GM21381 (cell line): ENCODE data around the gene AKAP12.

Experiments used
- ATAC-seq: cut with Tn5 transposase; IDR thresholded peaks from one replicate; pipeline ENCODE4 v1.9.1; 2021; ENCODE audit warnings: mild to moderate bottlenecking, moderate library complexity; ENCODE audit not compliant: unreplicated experiment

Gene AKAP12, protein sequence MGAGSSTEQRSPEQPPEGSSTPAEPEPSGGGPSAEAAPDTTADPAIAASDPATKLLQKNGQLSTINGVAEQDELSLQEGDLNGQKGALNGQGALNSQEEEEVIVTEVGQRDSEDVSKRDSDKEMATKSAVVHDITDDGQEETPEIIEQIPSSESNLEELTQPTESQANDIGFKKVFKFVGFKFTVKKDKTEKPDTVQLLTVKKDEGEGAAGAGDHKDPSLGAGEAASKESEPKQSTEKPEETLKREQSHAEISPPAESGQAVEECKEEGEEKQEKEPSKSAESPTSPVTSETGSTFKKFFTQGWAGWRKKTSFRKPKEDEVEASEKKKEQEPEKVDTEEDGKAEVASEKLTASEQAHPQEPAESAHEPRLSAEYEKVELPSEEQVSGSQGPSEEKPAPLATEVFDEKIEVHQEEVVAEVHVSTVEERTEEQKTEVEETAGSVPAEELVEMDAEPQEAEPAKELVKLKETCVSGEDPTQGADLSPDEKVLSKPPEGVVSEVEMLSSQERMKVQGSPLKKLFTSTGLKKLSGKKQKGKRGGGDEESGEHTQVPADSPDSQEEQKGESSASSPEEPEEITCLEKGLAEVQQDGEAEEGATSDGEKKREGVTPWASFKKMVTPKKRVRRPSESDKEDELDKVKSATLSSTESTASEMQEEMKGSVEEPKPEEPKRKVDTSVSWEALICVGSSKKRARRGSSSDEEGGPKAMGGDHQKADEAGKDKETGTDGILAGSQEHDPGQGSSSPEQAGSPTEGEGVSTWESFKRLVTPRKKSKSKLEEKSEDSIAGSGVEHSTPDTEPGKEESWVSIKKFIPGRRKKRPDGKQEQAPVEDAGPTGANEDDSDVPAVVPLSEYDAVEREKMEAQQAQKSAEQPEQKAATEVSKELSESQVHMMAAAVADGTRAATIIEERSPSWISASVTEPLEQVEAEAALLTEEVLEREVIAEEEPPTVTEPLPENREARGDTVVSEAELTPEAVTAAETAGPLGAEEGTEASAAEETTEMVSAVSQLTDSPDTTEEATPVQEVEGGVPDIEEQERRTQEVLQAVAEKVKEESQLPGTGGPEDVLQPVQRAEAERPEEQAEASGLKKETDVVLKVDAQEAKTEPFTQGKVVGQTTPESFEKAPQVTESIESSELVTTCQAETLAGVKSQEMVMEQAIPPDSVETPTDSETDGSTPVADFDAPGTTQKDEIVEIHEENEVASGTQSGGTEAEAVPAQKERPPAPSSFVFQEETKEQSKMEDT (N-terminal part only)

DNA sequence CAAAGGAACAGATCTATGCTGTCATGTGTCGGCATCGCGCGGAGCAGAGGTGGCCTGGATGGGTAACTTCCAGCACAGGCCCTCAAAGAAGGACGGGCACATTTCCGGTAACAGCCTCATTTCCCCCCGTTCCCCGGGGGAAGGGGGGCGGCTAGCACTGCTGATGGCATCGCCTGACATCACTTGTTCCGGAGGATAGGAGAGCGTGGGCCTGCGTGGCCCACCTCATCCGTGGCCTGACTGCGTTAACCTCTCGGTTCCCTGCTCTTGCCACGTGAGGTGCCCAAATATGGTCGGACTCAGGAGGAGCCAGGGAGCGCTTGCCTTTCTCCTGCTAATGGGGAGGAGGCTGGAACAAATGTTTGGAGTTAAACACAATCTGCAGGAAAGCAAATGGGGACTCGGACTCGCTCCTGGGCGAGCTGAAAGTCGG is at the start of gene AKAP12:
TSS of gene AKAP12 (plus strand) at position 365 of the 433 bp plus-strand sequence. CDS start 596 bp downstream, outside the sequence.
- no peak for ATAC-seq

DNA sequence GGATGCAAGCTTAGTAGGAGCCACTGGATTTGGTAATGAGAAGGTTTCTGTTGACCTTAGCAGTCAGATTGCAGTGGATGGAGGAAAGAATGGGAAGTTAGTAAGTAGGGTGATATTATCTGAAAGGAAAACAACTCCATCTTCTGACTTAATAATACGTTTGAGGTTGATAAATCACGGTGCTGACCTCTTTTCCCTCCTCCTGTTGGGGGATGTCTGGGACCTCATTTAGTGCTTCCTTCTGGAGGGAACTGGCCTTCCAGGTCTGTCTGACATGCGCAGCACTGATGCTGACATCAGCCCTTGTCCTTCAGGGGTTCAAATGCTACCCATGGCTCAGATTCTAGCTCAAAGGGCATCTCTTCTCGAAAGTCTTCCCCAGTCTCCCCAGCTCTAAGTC is 48.2 kb upstream of the AKAP12 start:
- ATAC-seq = no peak

DNA sequence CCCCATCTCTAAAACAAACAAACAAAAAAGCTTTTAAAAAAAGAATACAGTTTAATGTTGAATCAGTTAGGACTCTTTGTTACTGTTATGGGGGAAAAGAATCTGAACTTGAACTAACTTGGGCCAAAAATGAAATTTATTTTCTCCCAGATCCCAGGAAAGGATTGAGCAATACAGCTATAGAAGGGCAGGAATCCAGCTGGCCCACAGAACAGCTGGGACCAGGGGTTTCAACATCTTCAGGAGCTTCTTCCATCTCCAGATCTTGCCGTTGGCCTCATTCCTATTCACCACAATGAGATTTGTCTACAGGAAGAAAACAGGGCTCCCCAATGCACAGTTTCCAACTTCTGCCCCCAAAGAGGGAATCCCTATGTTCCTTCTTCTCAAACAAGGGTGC is 43.2 kb upstream of the AKAP12 start:
- no peak for ATAC-seq

DNA sequence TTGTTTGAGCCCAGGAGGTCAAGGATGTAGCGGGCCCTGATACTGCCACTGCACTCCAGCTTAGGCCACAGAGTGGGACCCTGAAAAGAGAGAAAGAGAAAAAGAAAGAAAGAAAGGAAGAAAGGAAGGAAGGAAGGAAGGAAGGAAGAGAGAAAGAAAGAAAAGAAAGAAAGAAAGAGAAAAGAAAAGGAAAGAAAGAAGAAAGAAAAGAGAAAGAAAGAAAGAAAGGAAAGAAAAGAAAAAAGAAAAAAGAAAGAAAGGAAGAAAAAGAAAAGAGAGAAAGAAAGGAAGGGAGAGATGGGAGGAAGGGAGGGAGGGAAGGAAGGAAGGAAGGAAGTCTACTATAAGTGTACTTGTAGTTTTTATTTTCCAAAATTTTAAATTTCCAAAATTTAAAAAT is 42.2 kb upstream of the AKAP12 start:
- no peak for ATAC-seq

DNA sequence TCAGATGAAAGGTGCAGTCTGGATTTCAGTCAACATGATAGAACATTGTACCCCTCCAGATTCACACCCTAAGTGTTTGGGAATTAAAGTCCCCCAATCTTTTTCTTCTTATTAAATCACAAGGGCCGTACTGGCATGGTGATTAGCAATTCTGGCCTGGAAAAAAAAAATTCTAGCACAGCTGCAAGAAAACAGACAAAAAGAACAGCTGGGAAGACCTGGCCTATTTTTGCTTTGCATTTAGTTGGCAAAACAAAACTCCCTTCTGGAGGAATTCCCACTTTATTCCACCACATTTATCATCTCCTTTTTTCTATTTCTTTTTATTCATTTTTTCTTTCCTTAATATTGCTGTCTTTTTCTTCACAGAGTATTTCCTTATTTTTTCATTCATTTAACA is 39.8 kb upstream of the AKAP12 start:
- no peak for ATAC-seq

DNA sequence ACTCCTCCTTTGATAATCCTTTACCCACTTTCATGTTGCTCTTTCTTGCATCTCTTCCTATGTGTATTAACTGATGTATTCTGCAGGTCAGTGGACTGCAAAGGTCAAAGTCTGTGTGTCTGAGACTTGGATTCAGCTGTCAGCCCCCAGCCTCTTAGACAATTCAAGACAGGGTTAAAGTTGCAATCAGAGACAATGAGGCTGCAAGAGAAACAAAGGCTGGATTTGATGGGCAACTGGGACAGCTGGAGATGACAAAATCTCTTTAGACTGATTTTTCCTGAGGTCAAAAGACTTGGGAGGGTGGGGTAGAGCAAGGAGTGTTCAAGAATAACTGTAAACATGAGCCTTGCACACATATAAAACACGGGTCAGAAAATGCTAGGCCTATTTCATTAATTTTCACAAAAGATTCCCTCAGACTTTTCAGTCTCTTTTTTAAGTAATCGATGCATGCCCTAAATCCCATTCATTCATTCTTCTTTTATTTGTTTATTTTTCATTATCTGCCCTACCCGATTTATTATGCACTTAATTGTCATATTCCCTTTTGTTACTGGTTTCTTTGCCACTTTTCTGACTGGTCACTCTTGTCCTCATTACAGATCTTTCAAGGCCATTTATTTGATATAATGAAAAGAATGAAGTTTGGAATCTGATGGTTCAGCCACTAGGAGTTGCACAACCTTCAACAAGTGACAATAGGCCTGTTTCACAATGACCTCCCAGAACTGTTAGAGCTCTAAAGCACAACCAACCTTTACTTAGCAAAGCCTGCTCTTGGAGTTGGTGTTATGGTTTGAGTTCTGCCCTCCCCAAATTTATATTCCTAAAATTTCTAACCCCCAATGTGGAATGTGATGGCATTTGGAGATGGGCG is 33.8 kb upstream of the AKAP12 start:
- ATAC-seq = no peak

DNA sequence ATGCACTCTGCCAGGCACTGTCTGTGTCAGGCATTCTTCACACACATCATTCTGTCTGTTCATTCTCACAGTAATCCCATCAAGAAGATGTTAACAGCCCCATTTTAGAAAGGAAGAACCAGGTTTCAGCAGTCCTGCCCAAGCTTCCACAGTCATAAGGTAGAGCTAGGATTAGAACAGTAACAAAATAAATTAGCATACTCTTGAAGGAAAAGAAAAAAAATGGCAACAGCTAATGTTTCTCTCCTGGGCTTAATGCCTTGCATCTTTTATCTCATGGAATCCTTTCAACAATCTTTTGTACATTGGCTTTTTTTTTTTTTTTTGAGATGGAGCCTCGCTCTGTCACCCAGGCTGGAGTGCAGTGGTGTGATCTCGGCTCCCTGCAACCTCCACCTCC is 32.1 kb upstream of the AKAP12 start:
- no peak for ATAC-seq

DNA sequence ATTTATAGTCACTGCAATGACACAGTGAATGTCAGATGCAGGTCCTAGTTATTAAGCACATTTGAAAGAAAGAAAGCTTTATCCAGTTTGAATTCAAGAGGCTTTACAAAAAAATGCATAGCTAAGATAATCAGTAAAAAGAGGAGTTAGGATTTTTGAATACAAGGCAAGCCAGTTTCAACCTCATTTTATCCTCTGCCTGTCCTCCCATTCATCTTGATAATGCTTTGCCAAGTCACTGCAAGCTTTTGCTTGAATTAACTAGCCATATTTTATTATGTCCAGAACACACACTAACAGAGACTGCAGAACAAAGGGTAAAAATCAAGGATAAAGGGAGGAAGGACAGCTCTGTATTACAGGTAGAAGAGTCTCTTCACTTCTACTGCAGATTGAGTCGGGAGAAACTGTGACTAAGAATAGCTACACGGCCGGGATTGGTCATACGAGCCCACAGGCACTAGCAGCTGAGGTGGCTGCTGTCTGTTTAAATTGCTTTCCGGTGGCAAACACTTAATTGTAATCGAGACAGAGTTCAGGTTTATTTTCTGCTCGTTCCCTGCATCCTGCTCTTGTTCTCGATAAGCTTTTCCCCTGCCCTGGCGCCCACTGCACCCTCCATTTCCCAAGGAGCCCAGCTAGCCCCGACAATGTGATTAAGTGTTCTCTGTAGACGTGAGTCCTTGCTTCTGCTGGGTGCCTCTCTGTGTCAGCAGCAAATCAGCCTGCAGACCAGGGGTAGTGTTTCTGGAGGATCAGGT is 30.5 kb upstream of the AKAP12 start:
- ATAC-seq = no peak

DNA sequence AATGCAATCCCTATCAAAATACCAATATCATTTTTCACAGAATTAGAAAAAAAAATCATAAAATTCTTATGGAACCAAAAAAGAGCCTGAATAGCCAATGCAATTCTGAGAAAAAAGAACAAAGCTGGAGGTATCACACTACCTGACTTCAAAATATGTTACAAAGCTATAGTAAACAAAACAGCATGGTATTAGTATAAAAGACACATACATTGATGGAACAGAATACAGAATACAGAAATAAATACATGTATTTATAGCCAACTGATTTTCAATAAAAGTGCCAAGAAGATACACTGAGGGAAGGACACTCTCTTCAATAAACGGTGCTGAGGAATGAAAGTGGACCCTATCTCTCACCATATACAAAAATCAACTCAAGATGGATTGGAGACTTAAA is 28.7 kb upstream of the AKAP12 start:
- ATAC-seq = no peak

DNA sequence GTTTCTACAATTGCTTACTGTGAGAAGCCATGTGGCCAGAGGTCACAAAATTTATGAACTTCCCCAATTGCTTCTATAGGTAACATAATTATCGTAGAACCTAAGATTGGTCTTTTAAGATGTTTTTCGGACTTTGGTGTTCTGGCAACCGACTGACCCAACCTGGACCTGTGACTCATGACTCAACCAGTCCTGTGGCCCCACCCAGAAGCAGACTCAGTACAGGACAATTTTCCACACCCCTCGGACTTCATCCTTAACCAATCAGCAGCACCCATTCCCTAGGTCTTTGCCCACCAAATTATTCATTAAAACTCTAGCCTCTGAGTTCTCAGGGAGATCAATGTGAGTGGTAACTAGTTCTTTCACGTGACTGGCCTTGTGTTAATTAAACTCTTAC is 26.4 kb upstream of the AKAP12 start:
- no peak for ATAC-seq

DNA sequence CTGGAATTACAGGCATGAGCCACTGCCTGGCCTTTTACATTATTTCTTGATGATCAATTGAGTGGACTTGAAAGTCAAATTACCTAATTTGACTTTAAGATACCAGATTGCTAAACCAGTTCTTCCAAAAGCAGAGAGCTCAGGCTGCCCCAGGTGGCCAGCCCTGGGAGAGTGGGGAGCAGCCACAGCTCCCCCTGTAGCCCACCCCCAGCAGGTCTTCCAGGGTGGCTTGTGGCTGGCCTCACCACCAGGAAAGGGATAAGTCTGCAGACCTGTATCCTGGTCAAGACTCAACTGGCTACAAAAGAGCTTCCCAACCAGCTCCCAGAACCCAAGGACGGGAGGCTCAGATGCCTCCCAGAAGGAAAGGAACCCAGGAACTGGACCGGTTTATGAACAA is 23.8 kb upstream of the AKAP12 start:
- ATAC-seq = no peak

DNA sequence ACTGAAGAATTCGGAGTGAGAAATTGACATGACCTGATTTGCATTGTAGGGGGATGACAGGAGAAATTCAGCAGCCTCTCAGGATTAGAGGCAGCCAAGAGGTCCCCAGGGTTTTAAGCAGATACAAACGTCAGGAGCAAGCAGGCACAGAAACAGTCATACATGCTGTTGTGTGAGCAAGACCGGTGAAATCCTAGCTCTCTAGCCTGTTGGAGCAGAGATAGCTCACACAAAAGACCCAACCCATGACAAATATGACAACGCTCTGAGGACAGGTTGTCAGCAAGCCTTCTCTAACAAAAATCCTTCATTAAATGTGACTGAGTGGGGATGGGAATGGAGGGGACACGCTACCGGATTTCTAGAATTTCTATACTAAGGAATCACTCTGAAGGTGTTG is 23.0 kb upstream of the AKAP12 start:
- no peak for ATAC-seq

DNA sequence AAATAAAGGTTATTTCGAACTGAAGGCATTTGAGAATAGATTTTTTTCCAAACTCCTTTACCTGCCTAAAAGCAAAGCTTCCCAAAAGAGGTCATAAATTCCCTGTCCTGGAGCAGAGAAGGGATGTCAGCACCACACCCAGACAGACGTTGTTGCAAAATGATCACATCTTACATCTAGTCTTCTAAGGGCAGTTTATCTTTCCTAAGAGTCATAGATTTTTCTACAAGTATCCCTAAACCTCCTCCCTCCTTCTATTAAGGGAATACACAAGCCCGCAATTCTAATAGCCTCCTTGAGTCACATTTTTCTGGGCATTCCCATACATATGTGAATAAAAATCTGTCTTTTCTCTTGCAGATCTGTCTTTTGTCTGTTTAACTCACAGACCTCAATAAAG is 20.6 kb upstream of the AKAP12 start:
- ATAC-seq = no peak

DNA sequence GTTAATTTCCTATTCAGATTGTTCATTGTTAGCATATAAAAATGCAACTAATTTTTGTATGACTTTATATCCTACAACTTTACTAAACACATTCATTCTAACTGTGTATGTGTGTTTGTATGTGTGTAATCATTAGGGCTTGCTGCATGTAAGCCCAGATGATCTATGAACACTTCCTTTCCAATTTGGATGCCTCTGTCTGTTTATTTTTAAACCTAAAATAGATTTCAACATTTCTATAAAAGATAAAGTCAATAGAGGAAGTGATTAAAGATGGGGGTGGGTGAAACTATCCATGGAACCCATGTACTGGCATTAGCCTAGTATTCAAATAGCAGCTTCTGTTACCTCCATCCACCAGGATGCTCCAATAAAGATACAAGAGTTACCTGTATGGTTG is 15.7 kb upstream of the AKAP12 start:
- no peak for ATAC-seq

DNA sequence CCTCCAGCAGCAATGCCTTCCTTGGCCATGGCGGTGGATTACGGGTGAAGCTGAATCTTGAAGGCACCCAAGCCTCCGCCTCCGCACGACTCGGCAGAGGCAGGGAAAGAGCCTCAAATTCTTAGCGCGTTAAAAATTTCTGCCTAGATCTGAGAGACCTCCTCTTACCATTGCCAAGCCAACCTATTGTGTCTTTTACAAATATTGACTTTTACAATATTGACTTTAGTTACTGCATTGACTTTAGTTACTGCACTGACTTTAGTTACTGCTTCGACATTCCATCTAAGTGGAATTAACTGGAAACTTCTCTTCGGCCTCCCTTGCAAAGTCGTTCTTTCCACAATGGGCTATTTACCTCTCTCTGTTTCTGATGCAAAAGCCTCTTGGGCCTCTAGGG is 13.8 kb upstream of the AKAP12 start:
- ATAC-seq = no peak

DNA sequence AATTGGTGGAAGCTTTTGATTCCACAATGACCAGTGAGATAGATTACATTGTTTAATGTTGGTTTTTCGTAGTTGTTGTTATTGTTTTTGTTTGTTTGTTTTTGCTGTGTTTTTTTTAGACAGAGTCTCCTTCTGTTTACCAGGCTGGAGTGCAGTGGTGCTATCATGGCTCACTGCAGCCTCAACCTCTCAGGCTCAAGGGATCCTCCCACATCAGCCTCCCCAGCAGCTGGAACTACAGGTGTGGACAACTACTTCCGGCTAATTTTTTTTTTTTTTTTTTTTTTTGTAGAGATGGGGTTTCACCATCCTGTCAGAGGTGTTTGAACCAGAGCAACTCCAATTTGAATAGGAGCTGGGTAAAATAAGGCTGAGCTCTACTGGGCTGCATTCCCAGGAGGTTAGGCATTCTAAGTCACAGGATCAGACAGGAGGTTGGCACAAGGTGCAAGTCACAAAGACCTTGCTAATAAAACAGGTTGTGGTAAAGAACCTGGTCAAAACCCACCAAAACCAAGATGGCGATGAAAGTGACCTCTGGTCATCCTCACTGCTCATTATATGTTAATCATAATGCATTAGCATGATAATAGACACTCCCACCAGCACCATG is 10.9 kb upstream of the AKAP12 start:
- no peak for ATAC-seq

DNA sequence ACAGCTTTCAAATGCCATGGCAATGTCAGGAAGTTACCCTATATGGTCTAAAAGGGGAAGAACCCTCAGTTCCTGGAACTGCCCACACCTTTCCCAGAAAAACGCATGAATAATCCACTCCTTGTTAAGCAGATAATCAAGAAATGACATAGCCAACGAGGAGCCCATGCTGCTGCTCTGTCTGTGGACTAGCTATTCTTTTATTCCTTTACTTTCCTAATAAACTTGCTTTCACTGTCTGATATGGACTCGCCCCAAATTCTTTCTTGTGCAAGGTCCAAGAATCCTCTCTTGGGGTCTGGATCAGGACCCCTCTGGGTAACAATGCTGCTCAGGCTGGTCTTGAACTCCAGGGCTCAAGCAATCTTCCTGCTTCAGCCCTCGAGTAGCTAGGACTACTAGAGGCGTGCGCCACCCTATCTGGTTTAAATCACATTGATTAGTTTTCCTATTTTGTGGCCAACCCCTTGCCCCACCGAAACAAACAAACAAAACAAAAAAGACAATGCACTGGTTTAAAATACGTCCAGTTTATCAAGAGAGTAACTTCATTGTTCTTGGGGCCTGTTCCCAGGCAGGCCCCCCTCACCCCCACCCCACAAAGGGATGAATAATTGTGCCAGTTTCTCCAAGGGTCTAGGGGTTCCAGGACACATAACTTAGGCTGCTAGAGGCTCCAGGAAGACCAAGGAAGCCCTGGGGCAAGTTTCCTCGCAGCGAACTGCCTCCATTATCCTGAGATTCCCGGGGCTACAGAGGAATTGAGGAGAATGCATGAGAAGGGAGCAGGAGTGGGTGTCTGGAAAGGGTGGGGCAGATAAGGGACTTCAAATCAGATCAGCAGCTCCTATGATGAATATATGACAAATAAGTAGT is 10.1 kb upstream of the AKAP12 start:
- ATAC-seq = no peak

DNA sequence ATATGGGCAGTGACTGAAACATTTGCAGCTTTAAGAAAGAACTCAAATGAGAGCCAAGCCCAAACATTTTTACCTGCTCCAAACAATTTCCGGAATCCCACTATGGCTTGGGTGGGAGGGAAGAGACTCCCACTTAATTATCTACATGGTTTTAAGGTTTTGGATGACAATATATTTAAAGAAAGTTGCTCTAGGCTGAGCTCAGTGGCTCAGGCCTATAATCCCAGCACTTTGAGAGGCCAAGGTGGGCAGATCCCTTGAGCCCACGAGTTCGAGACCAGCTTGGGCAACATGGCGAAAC is 9.5 kb upstream of the AKAP12 start:
- ATAC-seq = no peak
